Suprapubic skin (tissue), 3 donors: ENCODE measurements around the gene TBX10.

ENCODE experiments used
- CTCF ChIP-seq, 2 donors: fragments of 200-600 bp in 1 of 2; fragments of 450-650 bp in 1 of 2; sonication (generic) in 1 of 2; IDR thresholded peaks; one replicate each; pipeline ENCODE4 v1.5.1; 2016 to 2019; ENCODE audit warnings: antibody characterized with exemption in 2 of 2, mild to moderate bottlenecking in 1 of 2, moderate library complexity in 1 of 2
- EP300 ChIP-seq: sonication (generic); formaldehyde crosslinking; IDR thresholded peaks from one replicate; pipeline ENCODE4 v1.6.1; 2017; ENCODE audit warnings: antibody characterized with exemption
- POLR2A ChIP-seq, 2 donors: fragments of 450-650 bp; IDR thresholded peaks; one replicate each; pipeline ENCODE4 v1.6.1; 2017; ENCODE audit warnings: antibody characterized with exemption in 2 of 2, mild to moderate bottlenecking in 2 of 2, moderate library complexity in 2 of 2

GRCh38 chr11:67592880-67593564 lies 46.5 kb downstream of the TBX10 start:
- no peak for TF ChIP-seq CTCF (IDR thresholded peaks at IDR 0.05)
- no peak for TF ChIP-seq POLR2A (IDR thresholded peaks at IDR 0.05)
- no peak for TF ChIP-seq EP300
